HuH-7 (cell line): ENCODE measurements around the gene PPP2R5C.
"Not testable (repeated sequence)": the region's sequence is repeated elsewhere in the genome, so short reads cannot be mapped to it uniquely, and the experiment has no call there.

Experiments
- DNase-seq: peaks from one replicate; pipeline ENCODE4 v3.0.0; 2011; ENCODE audit warnings: low spot score

The PPP2R5C gene

GRCh38 chr14:101727611-101728366 is 33.7 kb upstream of the PPP2R5C start:
- DNase-seq, result no peak

GRCh38 chr14:101728367-101728742 is 33.2 kb upstream of the PPP2R5C start:
- no peak for DNase-seq

- DNase-seq, result no peak
These were observed 32.1 kb upstream of the PPP2R5C start for GRCh38 chr14:101729382-101729781.

- not testable (repeated sequence) for DNase-seq
These were observed 31.4 kb upstream of the PPP2R5C start for GRCh38 chr14:101730157-101730556.

- DNase-seq, result no peak
These were observed 30.8 kb upstream of the PPP2R5C start for GRCh38 chr14:101730626-101731186.

GRCh38 chr14:101731187-101732080 is 30.1 kb upstream of the PPP2R5C start:
- no peak for DNase-seq

GRCh38 chr14:101732118-101732517 is 29.4 kb upstream of the PPP2R5C start:
- no peak for DNase-seq

- DNase-seq, result no peak
These were observed 28.3 kb upstream of the PPP2R5C start for GRCh38 chr14:101733211-101733610.

- DNase-seq, result no peak
These were observed 27.2 kb upstream of the PPP2R5C start for GRCh38 chr14:101734246-101734847.

GRCh38 chr14:101735453-101735852 is 26.1 kb upstream of the PPP2R5C start:
- DNase-seq, result no peak

- no peak for DNase-seq
These were observed 25.4 kb upstream of the PPP2R5C start for GRCh38 chr14:101736071-101736470.

GRCh38 chr14:101736585-101736984 is 24.9 kb upstream of the PPP2R5C start:
- DNase-seq, result no peak

- no peak for DNase-seq
These were observed 23.8 kb upstream of the PPP2R5C start for GRCh38 chr14:101737414-101738339.

- DNase-seq, result no peak
These were observed 22.7 kb upstream of the PPP2R5C start for GRCh38 chr14:101738703-101739320.

GRCh38 chr14:101739446-101740141 is 21.9 kb upstream of the PPP2R5C start:
- DNase-seq, result no peak

- DNase-seq, result no peak
These were observed 20.5 kb upstream of the PPP2R5C start for GRCh38 chr14:101740981-101741380.

GRCh38 chr14:101743701-101744100 is 17.8 kb upstream of the PPP2R5C start:
- DNase-seq, result no peak

- DNase-seq, result not testable (repeated sequence)
These were observed 17.1 kb upstream of the PPP2R5C start for GRCh38 chr14:101744382-101744781.

GRCh38 chr14:101749756-101750155 is 11.8 kb upstream of the PPP2R5C start:
- not testable (repeated sequence) for DNase-seq

GRCh38 chr14:101754893-101755292 is 6.6 kb upstream of the PPP2R5C start:
- no peak for DNase-seq
